Heart right ventricle (tissue), 16 donors: ENCODE measurements around the gene FAM222B. TPM values are rescaled to one million over a fixed set of nuclear protein-coding genes. Genes with fewer than 3 reads are reported as not detected.

ENCODE experiments used
- ATAC-seq, 8 donors: fragments of 200-7000 bp; cut with Tn5 transposase; one replicate each; pipeline ENCODE4 v1.9.1; 2020; ENCODE audit warnings: mild to moderate bottlenecking in 8 of 8, moderate library complexity in 8 of 8, moderate number of reproducible peaks in 1 of 8
- DNase-seq, 2 donors: peaks; one replicate each; pipeline ENCODE4 v3.0.0-alpha.2; 2020
- H3K27ac ChIP-seq, 10 donors: fragments of 200-600 bp; sonication (generic) in 2 of 10; one replicate each; pipeline versions ENCODE4 v1.5.0 to v1.8.0; 2020 to 2022; ENCODE audit warnings: mild to moderate bottlenecking in 3 of 10
- H3K27me3 ChIP-seq, 7 donors: fragments of 200-600 bp; one replicate each; pipeline ENCODE4 v1.8.0; 2021 to 2022; ENCODE audit warnings: mild to moderate bottlenecking in 2 of 7
- H3K36me3 ChIP-seq, 9 donors: fragments of 200-600 bp; sonication (generic) in 1 of 9; one replicate each; pipeline versions ENCODE4 v1.5.0 to v1.8.0; 2020 to 2022; ENCODE audit warnings: mild to moderate bottlenecking in 2 of 9
- H3K4me1 ChIP-seq, 9 donors: fragments of 200-600 bp; sonication (generic) in 1 of 9; one replicate each; pipeline versions ENCODE4 v1.5.0 to v1.8.0; 2020 to 2022; ENCODE audit warnings: mild to moderate bottlenecking in 4 of 9
- H3K4me3 ChIP-seq, 10 donors: fragments of 200-600 bp; sonication (generic) in 2 of 10; one replicate each; pipeline versions ENCODE4 v1.5.0 to v1.8.0; 2020 to 2022; ENCODE audit warnings: mild to moderate bottlenecking in 7 of 10, moderate library complexity in 2 of 10
- H3K9me3 ChIP-seq, 11 donors: fragments of 200-600 bp in 10 of 11; sonication (generic) in 2 of 11; one replicate each; pipeline versions ENCODE4 v1.5.0 to v1.8.0; 2013 to 2022; ENCODE audit warnings: mild to moderate bottlenecking in 2 of 11, control low read depth in 1 of 11, moderate library complexity in 1 of 11
- WGBS, 2 donors: extraction: QIAGEN DNeasy Blood & Tissue Kit; methylation state at CpG; one replicate each; pipeline ENCODE4 v1.1.7; 2013; ENCODE audit warnings: inconsistent platforms in 1 of 2; 5-methylcytosine and 5-hydroxymethylcytosine counted together
- intact Hi-C, 10 donors: fragments of 100-400 bp; cut with DNase I; formaldehyde crosslinking; loops; one replicate each; pipeline versions ENCODE4 v1.11.1 to v1.14.2; 2022
- polyA plus RNA-seq, 2 donors: library from polyadenylated mRNA; stranded (reverse); fragments of 200-250 nt; gene quantifications; one replicate each; pipeline ENCODE4 v1.2.3, GENCODE V29; 2013
- total RNA-seq, 10 donors: library from RNA; stranded (reverse); fragmentation: NEBNext Ultra II Directional in 3 of 10; extraction: Animal tissue kit (Norgen Biotek cat#: 25700) in 3 of 10; gene quantifications; one replicate each; pipeline versions ENCODE4 v1.2.1 to v1.2.4, GENCODE V29; 2021 to 2023
- TF ChIP-seq, protein P1 (sequence below), 9 donors: fragments of 200-600 bp; sonication (generic) in 2 of 9; IDR thresholded peaks; one replicate each; pipeline versions ENCODE4 v1.5.0 to v1.8.0; 2021 to 2022; ENCODE audit warnings: antibody characterized with exemption in 9 of 9, mild to moderate bottlenecking in 5 of 9, moderate library complexity in 1 of 9
- donor health status: Arrhythmogenic right ventricular cardiomyopathy.
- donor health status: ischemic (EF 13 %, LVEDD 7.1; RV severe dilation, severe dysfunction).
- donor health status: healthy with polysubstance abuse.
- donor health status: DM: no; HTN: yes; CAD: no.
- donor health status: DM: no; HTN: no; CAD: no.
- donor health status: ischemic (EF 25% LVEDD 6.9; RV normal size, moderate dysfunction).
- donor health status: ischemic (EF 25% LVEDD 5.7; RV mildly dilated, moderate dysfunction).
- donor health status: healthy.
- donor health status: DM: yes; HTN: yes; CAD: no.
- donor health status: Ischemic cardiomyopathy.
- donor health status: ischemic (EF 35%, LVEDD 5.7; RV mildly dilated, moderate dysfunction).
- donor health status: nonischemic (EF 11% LVEDD 7.7; RV severe dilation, severe dysfunction).
- donor health status: DM: yes; HTN: yes; CAD: no.
- donor health status: PGD.
- donor health status: ischemic (EF 29% LVEDD 5.4; RV normal size, mild dysfunction).
- donor health status: nonischemic (EF 23%, LVEDD 6.1; RV moderate dilation, normal function).

Gene FAM222B
- total and polyA plus RNA-seq, 12 donors = 8.7 to 19.4 (median 15.3) TPM

DNA sequence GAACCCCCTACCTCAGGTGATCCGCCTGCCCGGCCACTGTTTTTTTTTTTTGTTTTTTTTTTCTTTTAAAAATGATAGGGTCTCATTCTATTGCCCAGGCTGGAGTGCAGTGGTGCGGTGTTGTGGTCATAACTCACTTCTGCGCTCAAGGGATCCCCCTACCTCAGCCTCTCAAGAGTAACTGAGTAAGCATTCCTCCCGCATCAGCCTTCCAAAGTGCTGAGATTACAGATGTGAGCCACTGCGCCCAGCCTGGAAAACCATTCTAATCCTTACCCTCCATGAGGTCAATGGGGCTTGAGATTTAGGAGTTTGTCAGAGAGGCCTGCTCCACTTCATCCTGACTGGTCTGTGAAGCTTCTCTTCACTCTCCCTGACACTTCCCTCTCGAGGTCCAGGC lies 24.7 kb upstream of the FAM222B start:
- Histone ChIP-seq H3K9me3 (no peaks in the 10 kb centered on the region), H3K36me3 (peaks cover 0 to 3% (median 0%) of the 10 kb centered on the region in 9 donors), H3K4me1 (no peaks in the 10 kb centered on the region), H3K27ac (no peak overlapping the region), H3K27me3 (no peaks in the 10 kb centered on the region), H3K4me3 (no peak overlapping the region)
- WGBS, 2 donors = 78 to 82% methylated on average over 7 of the region's 7 CpGs
- ATAC-seq (no peak), DNase-seq (no peak)
- intact Hi-C loops = loop anchor here in 1 of 10 donors (10.0 kb wide), 1 partner anchor 102 kb away; no protein-coding TSS in a partner anchor
- TF ChIP-seq, protein P1, sequence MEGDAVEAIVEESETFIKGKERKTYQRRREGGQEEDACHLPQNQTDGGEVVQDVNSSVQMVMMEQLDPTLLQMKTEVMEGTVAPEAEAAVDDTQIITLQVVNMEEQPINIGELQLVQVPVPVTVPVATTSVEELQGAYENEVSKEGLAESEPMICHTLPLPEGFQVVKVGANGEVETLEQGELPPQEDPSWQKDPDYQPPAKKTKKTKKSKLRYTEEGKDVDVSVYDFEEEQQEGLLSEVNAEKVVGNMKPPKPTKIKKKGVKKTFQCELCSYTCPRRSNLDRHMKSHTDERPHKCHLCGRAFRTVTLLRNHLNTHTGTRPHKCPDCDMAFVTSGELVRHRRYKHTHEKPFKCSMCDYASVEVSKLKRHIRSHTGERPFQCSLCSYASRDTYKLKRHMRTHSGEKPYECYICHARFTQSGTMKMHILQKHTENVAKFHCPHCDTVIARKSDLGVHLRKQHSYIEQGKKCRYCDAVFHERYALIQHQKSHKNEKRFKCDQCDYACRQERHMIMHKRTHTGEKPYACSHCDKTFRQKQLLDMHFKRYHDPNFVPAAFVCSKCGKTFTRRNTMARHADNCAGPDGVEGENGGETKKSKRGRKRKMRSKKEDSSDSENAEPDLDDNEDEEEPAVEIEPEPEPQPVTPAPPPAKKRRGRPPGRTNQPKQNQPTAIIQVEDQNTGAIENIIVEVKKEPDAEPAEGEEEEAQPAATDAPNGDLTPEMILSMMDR (IDR thresholded peaks at IDR 0.05) = no peak

DNA sequence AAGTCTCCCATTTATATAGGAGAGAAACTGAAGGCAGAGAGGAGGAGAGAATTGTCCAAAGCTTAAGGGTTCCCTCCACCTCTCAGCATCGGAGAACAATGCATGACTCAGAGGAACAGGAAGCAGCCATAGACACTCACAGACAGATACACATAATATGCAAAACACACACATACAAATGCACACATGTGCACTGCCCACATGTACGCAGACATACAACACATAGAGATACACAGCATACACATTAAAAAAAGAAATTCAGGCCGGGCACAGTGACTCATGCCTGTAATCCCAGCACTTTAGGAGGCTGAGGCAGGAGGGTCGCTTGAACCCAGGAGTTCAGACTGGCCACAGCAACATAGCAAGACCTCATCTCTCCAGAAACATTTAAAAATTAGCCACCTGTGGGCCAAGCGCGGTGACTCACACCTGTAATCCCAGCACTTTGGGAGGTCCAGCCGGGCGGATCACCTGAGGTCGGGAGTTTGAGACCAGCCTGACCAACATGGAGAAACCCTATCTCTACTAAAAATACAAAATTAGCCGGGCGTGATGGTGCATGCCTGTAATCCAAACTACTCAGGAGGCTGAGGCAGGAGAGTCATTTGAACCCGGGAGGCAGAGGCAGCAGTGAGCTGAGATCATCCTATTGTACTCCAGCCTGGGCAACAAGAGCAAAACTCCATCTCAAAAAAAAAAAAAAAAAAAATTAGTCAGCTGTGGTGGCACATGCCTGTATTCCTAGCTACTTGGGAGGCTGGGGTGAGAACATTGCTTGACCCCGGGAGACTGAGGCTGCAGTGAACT lies 23.6 kb upstream of the FAM222B start:
- Histone ChIP-seq H3K4me3 (no peak overlapping the region), H3K9me3 (no peaks in the 10 kb centered on the region), H3K4me1 (no peaks in the 10 kb centered on the region), H3K36me3 (peaks cover 0 to 13% (median 0%) of the 10 kb centered on the region in 9 donors), H3K27me3 (no peaks in the 10 kb centered on the region), H3K27ac (no peak overlapping the region)
- no peak for DNase-seq
- TF ChIP-seq, protein P1 (IDR thresholded peaks at IDR 0.05) = no peak
- no peak for ATAC-seq
- intact Hi-C loops = loop anchor here in 1 of 10 donors (10.0 kb wide), 1 partner anchor 101 kb away; no protein-coding TSS in a partner anchor
- 84 to 88% methylated on average over 13 of the region's 13 CpGs for WGBS, 2 donors

DNA sequence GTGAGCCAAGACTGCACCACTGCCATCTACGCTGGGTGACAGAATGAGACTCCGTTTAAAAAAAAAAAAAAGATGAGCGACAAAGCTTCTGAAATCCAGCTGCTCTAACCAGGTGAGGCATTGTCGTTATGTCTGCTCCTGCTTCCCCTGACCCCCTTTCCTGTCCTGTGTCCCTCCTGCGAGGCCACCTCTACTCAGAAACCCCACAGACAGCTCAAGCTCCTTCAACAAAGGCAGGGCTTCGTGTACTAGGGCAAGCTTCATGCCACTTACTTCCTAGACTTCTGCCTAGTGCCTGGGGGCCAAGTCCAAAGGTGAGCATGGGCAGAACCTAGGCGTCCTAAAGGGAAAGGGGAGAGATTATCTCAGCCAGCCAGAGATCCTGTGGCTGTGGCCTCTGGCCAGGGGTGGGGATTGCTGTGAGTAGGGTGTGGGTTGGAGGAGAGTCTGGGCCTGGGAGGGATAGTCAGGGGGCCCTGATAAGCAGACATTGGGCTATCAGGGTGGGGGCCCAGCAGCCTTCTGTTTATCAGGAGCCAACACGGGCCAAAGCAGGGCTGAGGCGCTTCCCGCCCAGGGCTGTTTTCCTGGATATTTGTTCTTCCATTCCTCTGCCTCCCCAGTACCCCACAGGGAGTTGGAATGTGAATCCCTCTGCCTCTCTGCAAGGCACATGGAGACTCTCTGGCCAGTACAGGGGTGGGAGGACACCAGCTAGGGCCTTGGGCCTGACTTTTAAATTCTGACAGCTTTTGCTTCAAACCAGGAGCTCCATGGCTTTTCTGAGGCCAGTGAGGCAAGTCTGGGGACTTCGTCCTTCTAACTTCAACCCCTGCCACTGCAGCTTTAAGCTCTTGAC lies 22.6 kb upstream of the FAM222B start:
- Histone ChIP-seq H3K9me3 (no peaks in the 10 kb centered on the region), H3K4me3 (no peak overlapping the region), H3K27me3 (no peaks in the 10 kb centered on the region), H3K36me3 (peaks cover 0 to 22% (median 6%) of the 10 kb centered on the region in 9 donors), H3K4me1 (no peaks in the 10 kb centered on the region), H3K27ac (no peak overlapping the region)
- intact Hi-C loops = loop anchor here in 1 of 10 donors (10.0 kb wide), 1 partner anchor 100 kb away; no protein-coding TSS in a partner anchor
- TF ChIP-seq, protein P1 (IDR thresholded peaks at IDR 0.05) = no peak
- ATAC-seq (peak in 5 of 8 donors; percentile 20 to 54 (median 46)), DNase-seq (no peak)
- 72 to 76% methylated on average over 11 of the region's 11 CpGs for WGBS, 2 donors

DNA sequence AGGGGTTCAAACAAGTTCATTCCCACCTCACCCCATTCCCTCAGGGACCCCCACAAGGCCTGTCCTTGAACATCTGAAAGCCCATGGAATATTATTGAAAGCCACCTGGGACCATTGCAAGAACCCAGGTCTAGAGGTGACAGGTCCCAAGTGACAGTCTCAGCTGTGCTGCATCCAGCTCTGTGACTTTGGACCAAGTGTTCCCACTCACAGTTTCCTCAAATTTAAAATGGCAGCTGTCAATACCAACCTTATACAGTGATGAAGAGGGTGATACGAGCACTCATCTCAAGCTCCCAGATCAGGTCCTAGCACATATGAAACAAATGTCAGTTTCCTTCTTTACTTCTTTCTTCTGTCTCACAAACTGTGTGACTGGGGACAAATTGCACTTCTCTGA lies 21.4 kb upstream of the FAM222B start:
- intact Hi-C loops = loop anchor here in 1 of 10 donors (10.0 kb wide), 1 partner anchor 99 kb away; no protein-coding TSS in a partner anchor
- no peaks in the 10 kb centered on the region for H3K9me3 ChIP-seq
- TF ChIP-seq, protein P1 (IDR thresholded peaks at IDR 0.05) = no peak
- H3K4me1 ChIP-seq = no peaks in the 10 kb centered on the region
- peaks cover 0 to 35% (median 17%) of the 10 kb centered on the region in 9 donors for H3K36me3 ChIP-seq
- ATAC-seq (no peak), DNase-seq (no peak)
- H3K27ac ChIP-seq = no peak overlapping the region
- WGBS, 2 donors = 89 to 95% methylated on average over 1 of the region's 1 CpG
- H3K4me3 ChIP-seq = no peak overlapping the region
- H3K27me3 ChIP-seq = no peaks in the 10 kb centered on the region
